Urinary bladder (tissue), 4 donors: ENCODE results near the gene TTLL6. TPM values are rescaled to one million over a fixed set of nuclear protein-coding genes. Genes with fewer than 3 reads are reported as not detected.
"Not testable (repeated sequence)": the region's sequence is repeated elsewhere in the genome, so short reads cannot be mapped to it uniquely, and the experiment has no call there.

Source experiments
- DNase-seq: peaks from one replicate; pipeline ENCODE4 v3.0.0-alpha.2; 2015; ENCODE audit errors: extremely low spot score
- H3K27ac ChIP-seq: one replicate; pipeline ENCODE4 v1.5.1; 2013; ENCODE audit warnings: low read depth, mild to moderate bottlenecking, moderate library complexity
- H3K36me3 ChIP-seq: one replicate; pipeline ENCODE4 v1.6.1; 2013; ENCODE audit warnings: mild to moderate bottlenecking, moderate library complexity; ENCODE audit not compliant: insufficient read depth
- H3K4me1 ChIP-seq: one replicate; pipeline ENCODE4 v1.6.1; 2013; ENCODE audit warnings: mild to moderate bottlenecking, moderate library complexity; ENCODE audit not compliant: insufficient read depth
- H3K4me3 ChIP-seq: one replicate; pipeline ENCODE4 v1.5.1; 2013; ENCODE audit warnings: low read depth, low read length
- WGBS: extraction: QIAGEN DNeasy Blood & Tissue Kit; methylation state at CpG from one replicate; pipeline ENCODE4 v1.1.7; 2013; 5-methylcytosine and 5-hydroxymethylcytosine counted together
- polyA plus RNA-seq: library from polyadenylated mRNA; stranded (reverse); fragments of 200-250 nt; gene quantifications from one replicate; pipeline ENCODE4 v1.2.3, GENCODE V29; 2013
- total RNA-seq: library from RNA; depleted of rRNA; stranded (reverse); fragments of >200 nt; gene quantifications from one replicate; pipeline ENCODE4 v1.2.3, GENCODE V29; 2014
- donor health status: healthy with polysubstance abuse.
- donor health status: healthy.

TTLL6 gene
- total and polyA plus RNA-seq, 2 donors, result 0.15 TPM; not detected in 1

- peaks cover 2% of the 10 kb centered on the region for H3K4me1 ChIP-seq
- DNase-seq, result no peak
- no peak overlapping the region for H3K27ac ChIP-seq
- WGBS, result 81% methylated on average over 11 of the region's 11 CpGs
- H3K4me3 ChIP-seq, result no peak overlapping the region
- no peaks in the 10 kb centered on the region for H3K36me3 ChIP-seq
Measured at GRCh38 chr17:48799069-48799723, 17.8 kb downstream of the TTLL6 start.

- H3K36me3 ChIP-seq, H3K27ac ChIP-seq, H3K4me3 ChIP-seq, H3K4me1 ChIP-seq, DNase-seq: not testable (repeated sequence)
- WGBS, result 60% methylated on average over 6 of the region's 6 CpGs
Measured at GRCh38 chr17:48796163-48796522, 20.9 kb downstream of the TTLL6 start.

GRCh38 chr17:48795444-48796162 is 21.4 kb downstream of the TTLL6 start:
- Histone ChIP-seq H3K4me3 (no peak overlapping the region), H3K4me1 (peaks cover 2% of the 10 kb centered on the region), H3K27ac (no peak overlapping the region), H3K36me3 (no peaks in the 10 kb centered on the region)
- peak; percentile 66 for DNase-seq
- 31% methylated on average over 10 of the region's 10 CpGs for WGBS

- H3K4me3 ChIP-seq, result no peak overlapping the region
- DNase-seq, result no peak
- no peak overlapping the region for H3K27ac ChIP-seq
- no peaks in the 10 kb centered on the region for H3K36me3 ChIP-seq
- peaks cover 2% of the 10 kb centered on the region for H3K4me1 ChIP-seq
- 42% methylated on average over 3 of the region's 3 CpGs for WGBS
Measured at GRCh38 chr17:48792033-48792798, 24.8 kb downstream of the TTLL6 start.

- DNase-seq, result peak; percentile 70
- Histone ChIP-seq H3K27ac (no peak overlapping the region), H3K36me3 (no peaks in the 10 kb centered on the region), H3K4me3 (no peak overlapping the region), H3K4me1 (peaks cover 2% of the 10 kb centered on the region)
- WGBS, result 46% methylated on average over 14 of the region's 14 CpGs
Measured at GRCh38 chr17:48791128-48792032, 25.6 kb downstream of the TTLL6 start.

GRCh38 chr17:48790607-48791127 is 26.4 kb downstream of the TTLL6 start:
- H3K27ac ChIP-seq, result no peak overlapping the region
- WGBS, result 32% methylated on average over 9 of the region's 9 CpGs
- no peaks in the 10 kb centered on the region for H3K36me3 ChIP-seq
- H3K4me1 ChIP-seq, result no peaks in the 10 kb centered on the region
- no peak overlapping the region for H3K4me3 ChIP-seq
- no peak for DNase-seq

GRCh38 chr17:48787828-48788227 is 29.2 kb downstream of the TTLL6 start:
- Histone ChIP-seq H3K4me1 (no peaks in the 10 kb centered on the region), H3K4me3 (no peak overlapping the region), H3K27ac (no peak overlapping the region), H3K36me3 (no peaks in the 10 kb centered on the region)
- no peak for DNase-seq
- 53% methylated on average over 7 of the region's 7 CpGs for WGBS

GRCh38 chr17:48779421-48779820 is 37.6 kb downstream of the TTLL6 start:
- Histone ChIP-seq H3K4me1 (no peaks in the 10 kb centered on the region), H3K27ac (no peak overlapping the region), H3K36me3 (no peaks in the 10 kb centered on the region), H3K4me3 (no peak overlapping the region)
- DNase-seq, result no peak

- DNase-seq, result no peak
- Histone ChIP-seq H3K36me3 (no peaks in the 10 kb centered on the region), H3K4me3 (no peak overlapping the region), H3K4me1 (no peaks in the 10 kb centered on the region), H3K27ac (no peak overlapping the region)
Measured at GRCh38 chr17:48776602-48777001, 40.4 kb downstream of the TTLL6 start.

- Histone ChIP-seq H3K36me3 (no peaks in the 10 kb centered on the region), H3K4me1 (no peaks in the 10 kb centered on the region), H3K27ac (no peak overlapping the region), H3K4me3 (no peak overlapping the region)
- WGBS, result 83% methylated on average over 3 of the region's 3 CpGs
- no peak for DNase-seq
Measured at GRCh38 chr17:48773245-48773644, 43.8 kb downstream of the TTLL6 start.

- Histone ChIP-seq H3K4me1 (no peaks in the 10 kb centered on the region), H3K4me3 (no peak overlapping the region), H3K36me3 (no peaks in the 10 kb centered on the region), H3K27ac (no peak overlapping the region)
- DNase-seq, result no peak
- WGBS, result 40% methylated on average over 3 of the region's 3 CpGs
Measured at GRCh38 chr17:48770954-48771353, 46.1 kb downstream of the TTLL6 start.

- WGBS, result 72% methylated on average over 5 of the region's 5 CpGs
- no peak overlapping the region for H3K27ac ChIP-seq
- no peaks in the 10 kb centered on the region for H3K4me1 ChIP-seq
- no peak for DNase-seq
- no peak overlapping the region for H3K4me3 ChIP-seq
- no peaks in the 10 kb centered on the region for H3K36me3 ChIP-seq
Measured at GRCh38 chr17:48769009-48769675, 47.9 kb downstream of the TTLL6 start.
